Endothelial cell of umbilical vein (primary cell): Measurements from ENCODE around the gene ITSN1.

Source experiments
- CTCF ChIP-seq, 2 donors: IDR thresholded peaks; 1 replicate in 1 of 2; 2 replicates in 1 of 2; pipeline ENCODE4 v1.5.1; 2011; ENCODE audit warnings: low read length in 2 of 2, mild to moderate bottlenecking in 2 of 2, moderate library complexity in 2 of 2, control low read depth in 1 of 2, inconsistent platforms in 1 of 2, low read depth in 1 of 2; ENCODE audit not compliant: insufficient read depth in 1 of 2; ENCODE audit errors: extremely low read depth in 1 of 2
- POLR2A ChIP-seq: IDR thresholded peaks from 2 replicates; pipeline ENCODE4 v1.6.1; 2012; ENCODE audit warnings: low read depth, mild to moderate bottlenecking, control low read depth, low read length

DNA sequence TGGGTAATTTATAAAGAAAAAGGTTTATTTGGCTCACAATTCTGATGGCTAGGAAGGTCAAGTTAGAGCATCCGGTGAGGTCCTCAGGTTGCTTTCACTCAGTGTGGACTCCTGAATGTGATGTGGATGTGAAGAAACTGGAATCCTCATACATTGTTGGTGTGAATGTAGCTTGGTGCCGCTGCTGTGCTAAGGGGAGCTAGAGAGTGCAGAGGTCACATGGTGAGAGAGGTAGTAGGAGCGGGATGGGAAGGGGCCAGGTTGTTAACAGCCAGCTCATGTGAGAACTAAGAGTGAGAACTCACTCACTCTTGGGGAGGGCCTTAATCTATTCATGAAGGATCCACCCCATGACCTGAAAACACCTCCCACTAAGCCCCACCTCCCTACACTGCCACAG lies 21.8 kb downstream of the ITSN1 start:
- TF ChIP-seq CTCF (IDR thresholded peaks at IDR 0.05; ENCODE audit: extremely low read depth in 1 of 2, insufficient read depth in 1 of 2, low read depth in 1 of 2, low read length in 2 of 2) (no peak), POLR2A (no peak)
